ENCODE measurements around the gene NES.

- TF ChIP-seq EP300 (IDR thresholded peaks at IDR 0.05) (no peak), CTCF (IDR thresholded peaks at IDR 0.05) (no peak)
These were observed 31.0 kb upstream of the NES start for GRCh38 chr1:156708218-156708661.

Measured in esophagus muscularis mucosa (tissue), 3 donors.